Lower leg skin (tissue), 4 donors: ENCODE measurements around the gene CENATAC. TPM values are rescaled to one million over a fixed set of nuclear protein-coding genes. Genes with fewer than 3 reads are reported as not detected.
A peak's percentile ranks its signal among the peaks of the same experiment; 100 is the strongest.
"Not testable (repeated sequence)": the region's sequence is repeated elsewhere in the genome, so short reads cannot be mapped to it uniquely, and the experiment has no call there.

ENCODE experiments used
- DNase-seq, 2 donors: peaks; one replicate each; pipeline ENCODE4 v3.0.0-alpha.2; 2019; ENCODE audit warnings: low spot score in 2 of 2
- H3K4me3 ChIP-seq: fragments of 200-600 bp; sonication (generic); 2 replicates; pipeline ENCODE4 v1.5.1; 2017; ENCODE audit warnings: mild to moderate bottlenecking, low read depth; ENCODE audit not compliant: poor library complexity, severe bottlenecking
- POLR2A ChIP-seq, 2 donors: fragments of 450-650 bp; IDR thresholded peaks; one replicate each; pipeline ENCODE4 v1.6.1; 2016 to 2017; ENCODE audit warnings: antibody characterized with exemption in 2 of 2, mild to moderate bottlenecking in 1 of 2, moderate library complexity in 1 of 2
- WGBS, 2 donors: methylation state at CpG; one replicate each; pipeline ENCODE4 v1.1.5; 2018; 5-methylcytosine and 5-hydroxymethylcytosine counted together
- intact Hi-C: fragments of 100-400 bp; cut with DNase I; formaldehyde crosslinking; loops from one replicate; pipeline ENCODE4 v1.15.0; 2023; ENCODE audit warnings: low total_unique reads
- total RNA-seq, 4 donors: library from RNA; depleted of rRNA; stranded (reverse); fragments of >200 nt; gene quantifications; one replicate each; pipeline ENCODE4 v1.1.0, GENCODE V29; 2016
- TF ChIP-seq, protein P1 (sequence below), 3 donors: fragments of 450-650 bp; IDR thresholded peaks; one replicate each; pipeline ENCODE4 v1.5.1; 2016; ENCODE audit warnings: antibody characterized with exemption in 3 of 3, mild to moderate bottlenecking in 3 of 3, moderate library complexity in 2 of 3

Gene CENATAC
- total RNA-seq, 4 donors from 2014 or later, result 21.2 to 66.8 (median 39.9) TPM

DNA sequence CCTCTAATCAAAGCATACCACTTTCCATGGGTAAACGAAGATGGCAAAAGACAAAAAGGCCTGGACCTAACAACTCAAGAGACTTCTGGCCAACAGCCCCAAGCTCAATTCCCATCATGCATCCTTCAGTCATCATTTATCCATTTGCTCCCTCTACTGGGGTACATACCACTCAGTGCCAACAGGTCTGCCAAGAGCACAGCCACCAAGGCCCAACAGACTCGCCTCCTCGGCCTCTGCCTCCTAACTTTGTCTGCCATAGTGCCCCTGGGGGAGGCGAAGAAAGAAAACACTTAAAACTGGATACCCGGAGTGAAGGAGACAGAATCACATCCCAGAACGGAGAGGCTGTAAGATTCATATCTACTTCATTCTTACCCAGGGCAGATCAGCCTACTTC lies 58.0 kb downstream of the CENATAC start:
- intact Hi-C loops, result no loop called here
- 46 to 47% methylated on average over 6 of the region's 6 CpGs for WGBS, 2 donors
- no peak for DNase-seq

DNA sequence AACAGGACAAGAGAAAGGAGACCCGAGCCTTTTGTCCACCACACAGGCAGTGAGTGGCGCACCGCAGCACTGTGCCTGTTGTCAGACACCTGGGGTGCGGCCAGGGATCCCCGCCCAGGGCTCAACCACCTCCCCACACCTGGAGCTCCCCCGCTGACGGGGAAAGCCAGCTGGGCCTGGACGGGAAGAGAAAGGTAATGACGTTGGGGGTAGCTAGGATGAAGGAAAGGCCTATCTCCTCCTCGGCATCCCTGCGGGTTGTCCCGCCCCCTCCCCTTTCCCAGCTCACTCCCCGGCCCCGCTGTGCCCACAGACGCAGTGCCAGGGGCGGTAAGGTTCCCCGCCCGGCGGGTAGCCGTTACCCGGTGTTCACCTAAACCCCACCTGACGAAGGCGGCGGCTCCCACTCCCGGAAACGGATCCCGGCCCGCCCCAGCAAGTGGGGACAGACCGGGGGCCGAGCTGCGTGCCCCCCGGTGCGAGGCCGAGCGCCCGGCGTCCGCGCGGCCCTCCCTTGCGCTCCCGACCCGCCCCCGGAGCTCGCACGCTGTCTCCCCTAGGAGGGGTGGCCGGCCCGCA lies 58.6 kb downstream of the CENATAC start:
- DNase-seq, result peak; percentile 24 to 90

More for the DNA sequence above, 58.0 kb downstream of the CENATAC start:
- TF ChIP-seq POLR2A (IDR thresholded peaks at IDR 0.05), result no peak
- TF ChIP-seq, protein P1, sequence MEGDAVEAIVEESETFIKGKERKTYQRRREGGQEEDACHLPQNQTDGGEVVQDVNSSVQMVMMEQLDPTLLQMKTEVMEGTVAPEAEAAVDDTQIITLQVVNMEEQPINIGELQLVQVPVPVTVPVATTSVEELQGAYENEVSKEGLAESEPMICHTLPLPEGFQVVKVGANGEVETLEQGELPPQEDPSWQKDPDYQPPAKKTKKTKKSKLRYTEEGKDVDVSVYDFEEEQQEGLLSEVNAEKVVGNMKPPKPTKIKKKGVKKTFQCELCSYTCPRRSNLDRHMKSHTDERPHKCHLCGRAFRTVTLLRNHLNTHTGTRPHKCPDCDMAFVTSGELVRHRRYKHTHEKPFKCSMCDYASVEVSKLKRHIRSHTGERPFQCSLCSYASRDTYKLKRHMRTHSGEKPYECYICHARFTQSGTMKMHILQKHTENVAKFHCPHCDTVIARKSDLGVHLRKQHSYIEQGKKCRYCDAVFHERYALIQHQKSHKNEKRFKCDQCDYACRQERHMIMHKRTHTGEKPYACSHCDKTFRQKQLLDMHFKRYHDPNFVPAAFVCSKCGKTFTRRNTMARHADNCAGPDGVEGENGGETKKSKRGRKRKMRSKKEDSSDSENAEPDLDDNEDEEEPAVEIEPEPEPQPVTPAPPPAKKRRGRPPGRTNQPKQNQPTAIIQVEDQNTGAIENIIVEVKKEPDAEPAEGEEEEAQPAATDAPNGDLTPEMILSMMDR (IDR thresholded peaks at IDR 0.05), result no peak
- peak overlapping the region; percentile 75 for H3K4me3 ChIP-seq

DNA sequence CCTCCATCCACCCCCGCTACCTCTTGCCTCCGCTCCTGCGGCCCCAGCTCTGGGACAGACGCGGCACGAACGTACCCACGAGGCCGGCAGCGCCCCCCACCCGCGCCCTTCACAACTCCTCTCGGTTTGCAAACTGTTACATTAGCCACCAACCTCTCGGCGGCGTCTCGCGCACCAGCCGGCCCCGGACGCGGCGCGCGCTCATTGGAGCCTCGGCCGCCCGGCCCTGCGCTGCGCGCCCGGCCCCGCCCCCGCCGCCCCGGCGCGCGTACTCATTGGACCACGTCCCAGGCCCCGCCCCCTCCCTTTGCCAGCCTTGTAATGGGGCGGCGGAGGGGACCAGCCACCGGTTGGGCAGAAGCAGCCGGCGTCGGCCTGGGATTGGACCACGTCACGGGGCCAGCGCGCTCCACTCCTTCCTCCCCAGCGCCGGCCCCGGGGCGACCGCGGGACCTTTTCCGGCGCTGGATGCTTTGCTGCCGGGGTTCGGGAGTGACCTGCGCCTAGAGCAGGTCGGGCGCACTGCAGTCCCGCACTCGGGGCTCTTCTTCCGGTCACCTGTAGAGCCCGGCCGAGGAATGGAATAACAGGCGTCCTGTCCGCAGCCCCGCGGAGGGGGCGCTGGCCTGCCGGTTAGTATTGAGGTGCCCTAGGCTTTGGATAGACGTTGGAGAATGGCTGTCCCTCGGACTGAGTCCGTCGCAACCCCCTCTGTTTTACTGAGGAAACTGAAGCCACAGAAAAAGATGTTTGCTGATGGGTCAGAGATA lies 59.2 kb downstream of the CENATAC start, which contains the start of gene HYOU1:
Gene HYOU1, minus strand, starts transcription at position 206 of the 770 bp plus-strand sequence. CDS start 1,045 bp downstream, outside the sequence.
- intact Hi-C loops, result no loop called here
- WGBS, 2 donors, result 0% methylated on average over 26 to 46 of the region's 79 CpGs
- DNase-seq, result peak; percentile 96 to 99
- no peak for TF ChIP-seq POLR2A (IDR thresholded peaks at IDR 0.05)
- TF ChIP-seq, protein P1 (IDR thresholded peaks at IDR 0.05), result peak in 1 of 3 donors; percentile 10
- peak within 1 kb of the TSS; percentile 75 for H3K4me3 ChIP-seq

More for the DNA sequence above, 58.6 kb downstream of the CENATAC start:
- peak overlapping the region; percentile 75 for H3K4me3 ChIP-seq
- TF ChIP-seq, protein P1 (IDR thresholded peaks at IDR 0.05), result no peak
- TF ChIP-seq POLR2A (IDR thresholded peaks at IDR 0.05), result no peak
- intact Hi-C loops, result no loop called here
- WGBS, 2 donors, result 0 to 1% methylated on average over 23 to 35 of the region's 48 CpGs

DNA sequence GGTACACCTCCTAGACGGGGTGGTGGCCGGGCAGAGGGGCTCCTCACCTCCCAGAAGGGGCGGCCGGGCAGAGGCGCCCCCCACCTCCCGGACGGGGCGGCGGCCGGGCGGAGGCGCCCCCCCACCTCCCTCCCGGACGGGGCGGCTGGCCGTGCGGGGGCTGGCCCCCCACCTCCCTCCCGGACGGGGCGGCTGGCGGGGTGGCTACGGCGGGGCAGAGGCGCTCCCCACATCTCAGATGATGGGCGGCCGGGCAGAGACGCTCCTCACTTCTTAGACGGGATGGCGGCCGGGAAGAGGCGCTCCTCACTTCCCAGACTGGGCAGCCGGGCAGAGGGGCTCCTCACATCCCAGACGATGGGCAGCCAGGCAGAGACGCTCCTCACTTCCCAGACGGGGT lies 61.2 kb downstream of the CENATAC start:
- DNase-seq, intact Hi-C loops, H3K4me3 ChIP-seq: not testable (repeated sequence)
- WGBS, 2 donors, result 69 to 93% methylated on average over 3 to 23 of the region's 35 CpGs

DNA sequence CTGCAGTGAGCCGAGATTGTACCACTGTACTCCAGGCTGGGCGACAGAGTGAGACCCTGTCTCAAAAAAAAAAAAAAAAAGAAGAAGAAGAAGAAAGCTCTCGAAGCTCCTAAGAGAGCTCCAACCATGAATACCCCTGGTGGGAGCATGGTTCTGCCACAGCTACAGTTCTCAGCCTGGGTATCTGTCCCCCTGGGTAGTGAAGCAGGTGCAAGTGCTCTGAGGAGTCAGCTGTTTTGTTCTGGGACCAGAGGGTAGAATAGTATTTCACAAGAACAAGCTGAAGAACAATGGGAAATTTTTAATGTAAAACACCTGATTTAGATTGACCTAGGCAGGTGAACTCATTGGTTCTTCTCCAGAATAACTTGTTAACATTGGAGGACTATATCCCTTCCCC lies 63.3 kb downstream of the CENATAC start:
- DNase-seq, result no peak
- WGBS, 2 donors, result 90 to 95% methylated on average over 3 of the region's 3 CpGs
- no peak overlapping the region for H3K4me3 ChIP-seq
- intact Hi-C loops, result no loop called here
- no peak for TF ChIP-seq POLR2A (IDR thresholded peaks at IDR 0.05)
- TF ChIP-seq, protein P1 (IDR thresholded peaks at IDR 0.05), result no peak

DNA sequence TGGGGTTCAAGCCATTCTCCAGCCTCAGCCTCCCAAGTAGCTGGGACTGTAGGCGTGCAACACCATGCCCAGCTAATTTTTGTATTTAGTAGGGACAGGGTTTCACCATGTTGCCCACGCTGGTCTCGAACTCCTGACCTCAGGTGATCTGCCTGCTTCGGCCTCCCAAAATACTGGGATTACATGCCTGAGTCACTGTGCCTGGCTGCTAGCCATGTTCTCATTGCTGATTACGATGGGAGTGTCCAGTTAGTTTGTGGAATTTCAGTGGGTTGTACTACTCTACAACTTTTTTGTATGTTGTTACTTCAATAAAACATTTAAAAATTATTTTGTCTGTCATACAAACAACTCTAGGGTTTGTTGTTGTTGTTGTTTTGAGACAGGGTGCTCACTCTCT lies 64.8 kb downstream of the CENATAC start:
- intact Hi-C loops, result no loop called here
- H3K4me3 ChIP-seq, result no peak overlapping the region
- no peak for DNase-seq
- 47 to 71% methylated on average over 5 of the region's 5 CpGs for WGBS, 2 donors
- TF ChIP-seq POLR2A (IDR thresholded peaks at IDR 0.05), result no peak
- TF ChIP-seq, protein P1 (IDR thresholded peaks at IDR 0.05), result no peak
